Fibroblast of the aortic adventitia (primary cell): ENCODE measurements around the gene MICOS13. TPM values are rescaled to one million over a fixed set of nuclear protein-coding genes. Genes with fewer than 3 reads are reported as not detected.

ENCODE experiments used
- DNase-seq: peaks from one replicate; pipeline ENCODE4 v3.0.0-alpha.2; 2010; ENCODE audit warnings: low read depth
- H3K4me3 ChIP-seq: 2 replicates; pipeline ENCODE4 v1.5.1; 2011; ENCODE audit warnings: low read depth, mild to moderate bottlenecking, control low read depth, low read length, moderate library complexity
- CTCF ChIP-seq: IDR thresholded peaks from 2 replicates; pipeline ENCODE4 v1.5.1; 2011; ENCODE audit warnings: mild to moderate bottlenecking, low read length, control low read depth, inconsistent platforms; ENCODE audit not compliant: insufficient read depth
- total RNA-seq: library from RNA; depleted of rRNA; stranded (reverse); fragments of >200 nt; gene quantifications from 2 replicates; pipeline ENCODE4 v1.2.3, GENCODE V29; 2012; ENCODE audit warnings: low replicate concordance

The MICOS13 gene
- total RNA-seq, 1 donor = 31.1 TPM

DNA sequence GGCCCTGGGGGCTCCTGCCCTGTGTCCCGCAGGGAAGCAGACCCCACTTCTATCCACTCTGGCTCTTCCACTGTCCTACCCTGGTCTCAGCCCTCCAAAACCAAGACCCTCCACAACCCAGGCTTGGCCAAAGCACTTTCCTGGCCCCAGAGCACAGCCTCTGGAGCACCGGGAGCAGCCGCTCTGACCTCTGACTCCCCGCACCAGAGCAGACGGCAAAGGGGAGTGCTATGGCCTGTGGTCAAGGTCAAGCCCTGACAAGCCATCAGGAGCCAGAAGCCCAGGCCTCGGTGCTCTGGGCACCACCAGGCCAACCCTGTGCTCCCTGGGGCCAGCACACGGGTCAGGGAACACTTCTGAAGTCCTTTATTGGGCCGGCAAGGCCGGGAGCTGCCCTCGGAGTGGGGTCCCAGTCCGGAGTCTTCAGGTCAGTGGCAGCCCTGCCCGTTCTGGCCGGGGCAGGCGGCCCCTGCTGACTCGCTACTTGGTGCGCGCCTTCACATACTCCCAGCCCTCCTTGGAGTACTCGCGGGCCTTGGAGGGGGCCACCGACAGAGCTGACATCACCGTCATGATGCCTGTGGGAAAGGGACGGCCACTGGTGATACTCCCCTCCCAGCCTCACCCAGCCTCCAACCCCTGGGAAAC lies 2.1 kb downstream of the MICOS13 start:
- H3K4me3 ChIP-seq = no peak overlapping the region
- no peak for DNase-seq
- TF ChIP-seq CTCF = no peak

DNA sequence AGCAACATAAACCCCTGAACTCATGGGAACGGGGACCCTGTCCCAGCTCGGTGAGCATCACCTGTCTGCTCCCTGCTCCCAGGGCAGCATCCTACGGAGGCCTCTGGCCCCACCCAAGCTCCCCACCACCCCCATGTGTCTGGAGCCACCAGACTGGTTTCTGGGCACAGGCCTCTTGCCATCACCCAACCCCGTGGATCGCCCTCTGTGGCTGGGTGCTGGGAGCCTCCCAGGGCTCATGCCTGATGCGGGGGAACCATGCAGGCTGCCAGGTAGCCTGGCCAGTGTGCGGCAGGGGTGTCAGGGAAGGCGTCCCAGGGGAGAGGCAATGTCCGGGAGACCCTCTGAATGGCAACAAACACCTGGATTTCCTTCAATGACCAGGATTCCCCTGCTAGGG lies 2.7 kb downstream of the MICOS13 start:
- DNase-seq = no peak
- no peak for TF ChIP-seq CTCF
- H3K4me3 ChIP-seq = no peak overlapping the region

DNA sequence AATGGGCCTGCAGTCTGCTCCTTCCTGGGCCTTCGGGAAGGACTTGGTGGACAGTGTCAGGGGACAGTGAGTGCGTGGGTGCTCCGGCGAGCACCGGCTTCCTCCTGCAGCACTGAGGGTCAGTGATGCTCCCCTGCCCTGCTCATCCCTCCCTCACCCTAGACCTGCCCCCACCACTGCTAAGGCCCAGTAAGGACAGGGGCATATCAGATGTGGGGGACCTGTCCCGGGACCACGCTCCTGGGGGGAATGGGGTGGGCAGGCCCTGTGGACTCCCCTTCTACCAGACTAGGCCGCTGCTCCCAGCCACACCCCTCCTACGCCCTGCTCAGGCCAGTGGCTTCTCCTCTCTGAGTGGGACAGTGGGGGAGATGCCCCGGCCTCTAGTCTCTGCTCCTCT lies 3.2 kb downstream of the MICOS13 start:
- H3K4me3 ChIP-seq = no peak overlapping the region
- no peak for TF ChIP-seq CTCF

DNA sequence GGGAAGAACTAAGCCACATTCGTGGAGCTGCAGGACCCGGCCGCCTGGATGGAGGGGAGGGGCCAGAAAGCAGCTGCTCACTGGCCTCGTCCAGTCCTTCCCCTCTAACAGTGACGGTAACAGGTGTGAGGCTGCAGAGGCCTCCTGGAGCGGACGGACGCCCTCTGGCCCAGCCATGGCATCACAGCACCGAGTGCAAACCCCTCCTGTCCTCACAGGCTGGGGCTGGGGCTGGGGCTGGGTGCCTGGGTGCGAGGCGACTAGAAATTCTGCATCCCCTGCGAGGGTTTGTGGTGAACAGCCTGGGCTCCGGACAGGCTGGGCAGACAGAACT lies 3.6 kb downstream of the MICOS13 start:
- TF ChIP-seq CTCF = no peak

More for the DNA sequence above, 3.2 kb downstream of the MICOS13 start:
- no peak for DNase-seq

DNA sequence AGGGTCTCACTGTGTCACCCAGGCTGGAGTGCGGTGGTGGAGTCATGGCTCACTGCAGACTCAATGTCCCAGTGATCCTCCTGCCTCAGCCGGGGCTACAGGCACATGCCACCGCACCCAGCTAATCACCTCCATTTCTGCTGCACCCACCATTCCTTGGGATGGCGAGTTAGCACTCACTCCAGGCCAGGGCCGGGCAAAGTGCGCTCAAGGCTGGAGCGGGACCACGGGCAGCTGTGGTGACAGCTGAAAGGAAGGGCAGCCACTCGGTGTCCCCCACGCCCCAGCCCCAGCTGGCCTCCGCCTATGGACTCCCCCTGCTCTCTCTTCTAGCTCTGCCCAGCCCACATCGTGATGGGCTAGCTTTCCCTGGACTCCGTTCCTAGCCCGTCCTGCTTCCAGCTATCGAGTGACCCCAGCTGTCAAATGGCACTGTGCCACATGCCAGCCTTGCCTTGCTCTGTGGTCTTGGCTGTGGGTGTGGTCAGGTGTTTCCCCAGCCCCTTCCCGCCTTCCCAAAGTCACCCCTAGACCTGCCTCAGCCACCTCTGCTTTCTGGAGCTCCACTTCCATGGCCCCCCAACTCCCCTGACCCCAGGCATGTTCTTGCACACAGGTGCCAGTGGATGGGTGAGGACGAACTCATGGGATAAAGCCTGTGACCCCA lies 4.1 kb downstream of the MICOS13 start:
- TF ChIP-seq CTCF = no peak
- DNase-seq = no peak
- H3K4me3 ChIP-seq = no peak overlapping the region

More for the DNA sequence above, 3.6 kb downstream of the MICOS13 start:
- no peak overlapping the region for H3K4me3 ChIP-seq
- DNase-seq = no peak

GRCh38 chr19:5674714-5675113 lies 5.6 kb downstream of the MICOS13 start:
- no peak for DNase-seq
- TF ChIP-seq CTCF = no peak
- no peak overlapping the region for H3K4me3 ChIP-seq
